Measurements from ENCODE around the gene VCX3B. TPM values are rescaled to one million over a fixed set of nuclear protein-coding genes. Genes with fewer than 3 reads are reported as not detected.
"Not testable (repeated sequence)": the region's sequence is repeated elsewhere in the genome, so short reads cannot be mapped to it uniquely, and the experiment has no call there.

VCX3B gene
- total and polyA plus RNA-seq, 4 donors, result 0.08 TPM; not detected in 3

- not testable (repeated sequence) for H3K9me3 ChIP-seq (ENCODE audit: control insufficient read depth in 4 of 4, low read length in 3 of 4); H3K4me1 ChIP-seq (ENCODE audit: control insufficient read depth in 4 of 4, insufficient read depth in 4 of 4, low read length in 3 of 4); H3K4me3 ChIP-seq (ENCODE audit: low read depth in 1 of 3, low read length in 3 of 3); H3K27me3 ChIP-seq (ENCODE audit: control insufficient read depth in 4 of 4, insufficient read depth in 4 of 4, low read length in 3 of 4); DNase-seq (ENCODE audit: low spot score); H3K36me3 ChIP-seq (ENCODE audit: control insufficient read depth in 4 of 4, insufficient read depth in 3 of 4, low read depth in 1 of 4, low read length in 3 of 4); H3K27ac ChIP-seq (ENCODE audit: low read depth in 1 of 2, low read length in 2 of 2); H3K9ac ChIP-seq (ENCODE audit: low read depth in 1 of 2, low read length in 2 of 2)
- 96% methylated on average over 21 of the region's 21 CpGs for WGBS
Measured at GRCh38 chrX:8452343-8452742, 12.3 kb upstream of the VCX3B start.

- no peak overlapping the region for H3K27ac ChIP-seq (ENCODE audit: low read depth in 1 of 2, low read length in 2 of 2)
- TF ChIP-seq FOXA2 (IDR thresholded peaks at IDR 0.05), result no peak
- no peak for TF ChIP-seq RXRA (IDR thresholded peaks at IDR 0.05)
- no peak for TF ChIP-seq JUND (IDR thresholded peaks at IDR 0.05)
- no peak for TF ChIP-seq YY1 (IDR thresholded peaks at IDR 0.05)
- H3K9me3 ChIP-seq (ENCODE audit: control insufficient read depth in 4 of 4, low read length in 3 of 4), result no peaks in the 10 kb centered on the region
- H3K9ac ChIP-seq (ENCODE audit: low read depth in 1 of 2, low read length in 2 of 2), result no peak overlapping the region
- no peak for DNase-seq (ENCODE audit: low spot score)
- no peaks in the 10 kb centered on the region for H3K4me1 ChIP-seq (ENCODE audit: control insufficient read depth in 4 of 4, insufficient read depth in 4 of 4, low read length in 3 of 4)
- WGBS, result 67% methylated on average over 3 of the region's 3 CpGs
- no peaks in the 10 kb centered on the region for H3K27me3 ChIP-seq (ENCODE audit: control insufficient read depth in 4 of 4, insufficient read depth in 4 of 4, low read length in 3 of 4)
- H3K36me3 ChIP-seq (ENCODE audit: control insufficient read depth in 4 of 4, insufficient read depth in 3 of 4, low read depth in 1 of 4, low read length in 3 of 4), result no peaks in the 10 kb centered on the region
- no peak overlapping the region for H3K4me3 ChIP-seq (ENCODE audit: low read depth in 1 of 3, low read length in 3 of 3)
Measured at GRCh38 chrX:8453611-8454010, 11.0 kb upstream of the VCX3B start.

- H3K27ac ChIP-seq (ENCODE audit: low read depth in 1 of 2, low read length in 2 of 2), result no peak overlapping the region
- no peaks in the 10 kb centered on the region for H3K27me3 ChIP-seq (ENCODE audit: control insufficient read depth in 4 of 4, insufficient read depth in 4 of 4, low read length in 3 of 4)
- 92% methylated on average over 4 of the region's 4 CpGs for WGBS
- no peaks in the 10 kb centered on the region for H3K4me1 ChIP-seq (ENCODE audit: control insufficient read depth in 4 of 4, insufficient read depth in 4 of 4, low read length in 3 of 4)
- no peak overlapping the region for H3K4me3 ChIP-seq (ENCODE audit: low read depth in 1 of 3, low read length in 3 of 3)
- no peak overlapping the region for H3K9ac ChIP-seq (ENCODE audit: low read depth in 1 of 2, low read length in 2 of 2)
- H3K9me3 ChIP-seq (ENCODE audit: control insufficient read depth in 4 of 4, low read length in 3 of 4), result no peaks in the 10 kb centered on the region
- no peaks in the 10 kb centered on the region for H3K36me3 ChIP-seq (ENCODE audit: control insufficient read depth in 4 of 4, insufficient read depth in 3 of 4, low read depth in 1 of 4, low read length in 3 of 4)
- no peak for TF ChIP-seq HNF4G (IDR thresholded peaks at IDR 0.05)
- no peak for TF ChIP-seq CTCF (IDR thresholded peaks at IDR 0.05; ENCODE audit: low read depth, low read length, missing input control)
- TF ChIP-seq SP1 (IDR thresholded peaks at IDR 0.05), result no peak
- TF ChIP-seq EGR1 (IDR thresholded peaks at IDR 0.05; ENCODE audit: low read depth in 2 of 2), result no peak
- TF ChIP-seq RXRA (IDR thresholded peaks at IDR 0.05), result no peak
- no peak for TF ChIP-seq NR2F2 (IDR thresholded peaks at IDR 0.05)
- no peak for TF ChIP-seq FOXA2 (IDR thresholded peaks at IDR 0.05)
- no peak for TF ChIP-seq TAF1 (conservative IDR thresholded peaks at IDR 0.05)
- no peak for TF ChIP-seq ATF3 (IDR thresholded peaks at IDR 0.05)
- TF ChIP-seq YY1 (IDR thresholded peaks at IDR 0.05), result no peak
- TF ChIP-seq REST (IDR thresholded peaks at IDR 0.05), result no peak
- DNase-seq (ENCODE audit: low spot score), result no peak
Measured at GRCh38 chrX:8455557-8455956, 9.1 kb upstream of the VCX3B start.
